ENCODE data around the gene THSD7A.

- TF ChIP-seq CTCF (IDR thresholded peaks at IDR 0.05; ENCODE audit: low read depth, low read length) (no peak), EZH2phosphoT487 (IDR thresholded peaks at IDR 0.05; ENCODE audit: low read depth) (no peak)
These were observed 176.4 kb downstream of the THSD7A start for GRCh38 chr7:11655642-11656041.
